ENCODE measurements around the gene ALAS1. TPM values are rescaled to one million over a fixed set of nuclear protein-coding genes. Genes with fewer than 3 reads are reported as not detected.

The ALAS1 gene
- total RNA-seq, 6 donors from 2014 or later, result 53.2 to 97.3 (median 74.0) TPM

DNA sequence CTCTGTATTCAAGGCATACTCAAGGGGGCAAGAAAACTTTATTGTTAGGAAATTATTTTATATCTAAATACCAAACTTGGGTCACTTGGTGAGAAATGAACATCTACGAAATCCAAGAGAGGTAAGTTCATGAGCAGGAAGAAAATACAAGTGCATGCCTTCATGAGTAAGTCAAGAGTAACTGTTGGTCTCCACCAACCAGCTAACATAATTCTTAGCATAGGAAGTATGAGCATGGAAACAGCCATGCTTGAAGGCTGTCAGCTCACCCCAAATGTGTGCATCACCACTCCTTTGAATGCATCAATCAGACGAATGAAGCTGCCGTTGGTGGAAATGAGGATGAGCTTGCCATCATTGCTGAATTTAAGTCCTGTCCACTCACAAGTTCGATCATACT lies 61.5 kb downstream of the ALAS1 start:
- H3K36me3 ChIP-seq, result peaks cover 69 to 100% (median 85%) of the 10 kb centered on the region in 4 donors

DNA sequence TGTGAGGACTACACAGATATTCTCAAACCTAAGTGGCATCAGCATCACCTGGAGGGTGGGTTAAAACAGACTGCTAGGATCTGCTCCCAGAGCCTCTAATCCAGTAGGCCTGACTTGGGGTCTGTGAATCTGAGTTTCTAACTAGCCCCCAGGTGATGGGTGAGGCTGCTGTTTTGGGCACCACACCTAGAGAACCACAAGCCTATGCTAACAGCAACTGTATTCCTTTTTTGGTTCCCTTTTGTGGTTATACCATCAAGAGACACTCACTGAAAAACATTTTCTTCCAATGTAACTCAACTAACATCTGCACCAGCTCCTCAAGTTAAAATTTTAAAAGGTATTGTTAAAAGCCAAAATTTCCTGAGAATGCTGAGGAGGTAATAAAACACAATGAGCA lies 64.5 kb downstream of the ALAS1 start:
- ATAC-seq (ENCODE audit: low FRiP score in 2 of 2) (no peak), DNase-seq (no peak)
- no peaks in the 10 kb centered on the region for H3K27me3 ChIP-seq
- no peaks in the 10 kb centered on the region for H3K9me3 ChIP-seq
- TF ChIP-seq POLR2A (IDR thresholded peaks at IDR 0.05), result no peak
- TF ChIP-seq EP300 (IDR thresholded peaks at IDR 0.05), result no peak
- no peak for TF ChIP-seq POLR2AphosphoS5 (IDR thresholded peaks at IDR 0.05)
- no peak overlapping the region for H3K27ac ChIP-seq
- peaks cover 0 to 16% (median 2%) of the 10 kb centered on the region in 4 donors for H3K4me1 ChIP-seq
- H3K36me3 ChIP-seq, result peaks cover 63 to 99% (median 87%) of the 10 kb centered on the region in 4 donors
- H3K4me3 ChIP-seq, result no peak overlapping the region

More for the DNA sequence above, 61.5 kb downstream of the ALAS1 start:
- TF ChIP-seq POLR2AphosphoS5 (IDR thresholded peaks at IDR 0.05) (no peak), EP300 (IDR thresholded peaks at IDR 0.05) (no peak), POLR2A (IDR thresholded peaks at IDR 0.05) (no peak)
- TF ChIP-seq, protein P1, sequence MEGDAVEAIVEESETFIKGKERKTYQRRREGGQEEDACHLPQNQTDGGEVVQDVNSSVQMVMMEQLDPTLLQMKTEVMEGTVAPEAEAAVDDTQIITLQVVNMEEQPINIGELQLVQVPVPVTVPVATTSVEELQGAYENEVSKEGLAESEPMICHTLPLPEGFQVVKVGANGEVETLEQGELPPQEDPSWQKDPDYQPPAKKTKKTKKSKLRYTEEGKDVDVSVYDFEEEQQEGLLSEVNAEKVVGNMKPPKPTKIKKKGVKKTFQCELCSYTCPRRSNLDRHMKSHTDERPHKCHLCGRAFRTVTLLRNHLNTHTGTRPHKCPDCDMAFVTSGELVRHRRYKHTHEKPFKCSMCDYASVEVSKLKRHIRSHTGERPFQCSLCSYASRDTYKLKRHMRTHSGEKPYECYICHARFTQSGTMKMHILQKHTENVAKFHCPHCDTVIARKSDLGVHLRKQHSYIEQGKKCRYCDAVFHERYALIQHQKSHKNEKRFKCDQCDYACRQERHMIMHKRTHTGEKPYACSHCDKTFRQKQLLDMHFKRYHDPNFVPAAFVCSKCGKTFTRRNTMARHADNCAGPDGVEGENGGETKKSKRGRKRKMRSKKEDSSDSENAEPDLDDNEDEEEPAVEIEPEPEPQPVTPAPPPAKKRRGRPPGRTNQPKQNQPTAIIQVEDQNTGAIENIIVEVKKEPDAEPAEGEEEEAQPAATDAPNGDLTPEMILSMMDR (IDR thresholded peaks at IDR 0.05), result no peak
- Histone ChIP-seq H3K27me3 (no peaks in the 10 kb centered on the region), H3K4me3 (no peak overlapping the region), H3K4me1 (peaks cover 0 to 16% (median 2%) of the 10 kb centered on the region in 4 donors), H3K27ac (no peak overlapping the region), H3K9me3 (no peaks in the 10 kb centered on the region)
- no peak for ATAC-seq (ENCODE audit: low FRiP score in 2 of 2)
- 96 to 97% methylated on average over 4 of the region's 4 CpGs for WGBS, 2 donors
- DNase-seq, result no peak

Other genes starting within 250 kb of the ALAS1 start
- not detected for gene GPR62, start 242.8 kb upstream of the ALAS1 start, total RNA-seq
- 10 to 100 TPM; 22.7 to 53.4 (median 37.7) TPM for gene PCBP4, start 230.7 kb upstream of the ALAS1 start, total RNA-seq
- 10 to 100 TPM; 35.6 to 62.6 (median 50.0) TPM for gene ABHD14B, start 224.1 kb upstream of the ALAS1 start, total RNA-seq
- 10 to 100 TPM; 15.7 to 44.5 (median 26.3) TPM for gene ABHD14A, start 223.1 kb upstream of the ALAS1 start, total RNA-seq
- 10 to 100 TPM; 17.4 to 65.0 (median 35.9) TPM for gene ACY1, start 214.6 kb upstream of the ALAS1 start, total RNA-seq
- gene RPL29, start 202.3 kb upstream of the ALAS1 start, total RNA-seq, result 1,000 to 10,000 TPM in 1 of 6 donors, 100 to 1,000 TPM in 5; 306 to 1,159 (median 770) TPM
- 10 to 100 TPM; 24.1 to 49.1 (median 35.3) TPM for gene DUSP7, start 141.6 kb upstream of the ALAS1 start, total RNA-seq
- gene POC1A, start 43.7 kb upstream of the ALAS1 start, total RNA-seq, result 1 to 10 TPM; 1.0 to 4.2 (median 2.8) TPM
- gene TLR9, start 27.5 kb downstream of the ALAS1 start, total RNA-seq, result 1 to 10 TPM in 1 of 6 donors, under 1 TPM in 1, not detected in 4; 0.29 to 1.1 TPM
- 10 to 100 TPM; 31.9 to 83.5 (median 66.6) TPM for gene TWF2, start 41.0 kb downstream of the ALAS1 start, total RNA-seq
- gene PPM1M, start 47.6 kb downstream of the ALAS1 start, total RNA-seq, result 10 to 100 TPM; 18.7 to 68.1 (median 47.8) TPM
- 10 to 100 TPM; 23.0 to 63.6 (median 46.8) TPM for gene WDR82, start 80.5 kb downstream of the ALAS1 start, total RNA-seq
- gene GLYCTK, start 89.7 kb downstream of the ALAS1 start, total RNA-seq, result 10 to 100 TPM in 5 of 6 donors, 1 to 10 TPM in 1; 5.5 to 21.0 (median 15.8) TPM
- gene DNAH1, start 118.2 kb downstream of the ALAS1 start, total RNA-seq, result 10 to 100 TPM; 10.8 to 67.1 (median 22.4) TPM
- gene BAP1, start 211.8 kb downstream of the ALAS1 start, total RNA-seq, result 10 to 100 TPM; 58.0 to 90.1 (median 75.1) TPM
- gene PHF7, start 212.5 kb downstream of the ALAS1 start, total RNA-seq, result 10 to 100 TPM in 3 of 6 donors, 1 to 10 TPM in 3; 5.6 to 14.8 (median 10.0) TPM
- 10 to 100 TPM in 5 of 6 donors, 1 to 10 TPM in 1; 5.1 to 69.0 (median 20.7) TPM for gene SEMA3G, start 246.9 kb downstream of the ALAS1 start, total RNA-seq